Measurements from ENCODE around the gene CD2BP2.

- TF ChIP-seq CTCF (IDR thresholded peaks at IDR 0.05) = no peak
- no peak for TF ChIP-seq POLR2A (IDR thresholded peaks at IDR 0.05)
These were observed 19.4 kb upstream of the CD2BP2 start, which contains the start of gene MYL11 for GRCh38 chr16:30374538-30374937.
